RWPE1 (cell line): ENCODE results near the gene USP37.
A peak's percentile ranks its signal among the peaks of the same experiment; 100 is the strongest.

ENCODE experiments used
- CTCF ChIA-PET: fragments of 350-600 bp; sonication (Branson Sonifier 250); formaldehyde crosslinking; extraction: SDS; loops from one replicate; lab custom pipeline; 2021; lab: Yijun Ruan, JAX
- POLR2A ChIA-PET: fragments of 400-600 bp; formaldehyde crosslinking; extraction: SDS; loops from one replicate; lab custom pipeline; 2020; ENCODE audit warnings: antibody characterized with exemption; ENCODE audit not compliant: low non-redundant PET; lab: Yijun Ruan, JAX
- DNase-seq: peaks from one replicate; pipeline ENCODE4 v3.0.0; 2012; ENCODE audit warnings: low spot score
- H3K27ac ChIP-seq: fragments of 450-650 bp; 2 replicates; pipeline ENCODE4 v1.5.1; 2017
- TF ChIP-seq, protein P1 (sequence below): fragments of 450-650 bp; conservative IDR thresholded peaks from 2 replicates; pipeline ENCODE4 v1.5.1; 2017; ENCODE audit warnings: low read depth, mild to moderate bottlenecking

Gene USP37

DNA sequence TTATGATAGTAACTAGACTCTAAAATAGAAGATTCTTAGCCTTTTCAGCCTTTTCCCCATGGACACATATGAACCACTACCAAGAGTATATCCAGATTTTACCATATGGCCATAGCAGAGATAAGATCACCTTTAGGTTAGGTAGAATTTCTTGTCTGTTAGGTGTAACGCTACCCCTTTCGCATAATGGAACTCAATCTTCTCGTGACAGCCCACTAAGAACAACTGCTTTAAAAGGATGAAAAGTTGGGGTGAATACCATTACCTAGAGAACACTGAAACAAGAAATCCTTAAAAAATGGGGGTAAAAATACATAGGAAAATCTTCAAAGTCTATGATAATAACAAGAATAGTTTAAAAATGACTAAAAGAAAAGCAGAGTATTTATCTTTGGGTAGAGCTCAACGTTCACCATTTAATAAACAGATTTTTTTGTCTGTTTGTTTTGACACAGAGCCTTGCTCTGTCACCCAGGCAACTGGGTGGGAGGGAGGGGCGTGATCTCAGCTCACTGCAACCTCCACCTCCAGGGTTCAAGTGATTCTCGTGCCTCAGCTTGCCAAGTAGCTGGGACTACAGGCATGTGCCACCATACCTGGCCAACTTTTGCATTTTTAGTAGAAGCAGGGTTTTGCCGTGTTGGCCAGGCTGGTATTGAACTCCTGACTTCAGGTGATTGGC is 82.0 kb downstream of the USP37 start:
- TF ChIP-seq, protein P1, sequence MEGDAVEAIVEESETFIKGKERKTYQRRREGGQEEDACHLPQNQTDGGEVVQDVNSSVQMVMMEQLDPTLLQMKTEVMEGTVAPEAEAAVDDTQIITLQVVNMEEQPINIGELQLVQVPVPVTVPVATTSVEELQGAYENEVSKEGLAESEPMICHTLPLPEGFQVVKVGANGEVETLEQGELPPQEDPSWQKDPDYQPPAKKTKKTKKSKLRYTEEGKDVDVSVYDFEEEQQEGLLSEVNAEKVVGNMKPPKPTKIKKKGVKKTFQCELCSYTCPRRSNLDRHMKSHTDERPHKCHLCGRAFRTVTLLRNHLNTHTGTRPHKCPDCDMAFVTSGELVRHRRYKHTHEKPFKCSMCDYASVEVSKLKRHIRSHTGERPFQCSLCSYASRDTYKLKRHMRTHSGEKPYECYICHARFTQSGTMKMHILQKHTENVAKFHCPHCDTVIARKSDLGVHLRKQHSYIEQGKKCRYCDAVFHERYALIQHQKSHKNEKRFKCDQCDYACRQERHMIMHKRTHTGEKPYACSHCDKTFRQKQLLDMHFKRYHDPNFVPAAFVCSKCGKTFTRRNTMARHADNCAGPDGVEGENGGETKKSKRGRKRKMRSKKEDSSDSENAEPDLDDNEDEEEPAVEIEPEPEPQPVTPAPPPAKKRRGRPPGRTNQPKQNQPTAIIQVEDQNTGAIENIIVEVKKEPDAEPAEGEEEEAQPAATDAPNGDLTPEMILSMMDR = no peak
- peak overlapping the region; percentile 45 for H3K27ac ChIP-seq
- POLR2A ChIA-PET = no interaction called here
- no peak for DNase-seq
- CTCF ChIA-PET = no interaction called here

DNA sequence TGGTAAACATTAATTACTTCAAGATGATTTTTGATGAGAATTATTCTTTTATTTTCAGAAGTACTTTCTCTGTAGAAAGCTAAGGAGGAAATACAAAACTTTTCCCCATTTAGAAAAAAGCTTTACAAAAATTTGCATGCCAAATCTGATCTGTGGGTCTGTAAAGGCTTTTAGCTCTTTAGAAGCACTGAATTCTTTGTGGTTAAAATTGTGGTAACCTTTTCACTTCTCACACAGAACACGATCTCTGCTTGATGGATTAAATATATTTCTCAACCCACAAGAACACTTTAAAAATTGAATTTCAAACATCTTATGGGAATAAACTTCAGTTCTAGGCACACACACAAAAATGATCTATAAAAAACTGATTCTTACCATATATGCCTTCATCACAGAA is 85.5 kb downstream of the USP37 start:
- ChIA-PET POLR2A (interaction anchor here (0.5 kb wide), 1 partner anchor 185 kb away, joined by 4 read pairs; no protein-coding TSS in a partner anchor), CTCF (interaction anchor here (0.6 kb wide), 2 partner anchors 14 to 143 kb away, joined by 3 to 5 read pairs; no protein-coding TSS in a partner anchor)
- TF ChIP-seq, protein P1 = no peak
- no peak overlapping the region for H3K27ac ChIP-seq
- no peak for DNase-seq

DNA sequence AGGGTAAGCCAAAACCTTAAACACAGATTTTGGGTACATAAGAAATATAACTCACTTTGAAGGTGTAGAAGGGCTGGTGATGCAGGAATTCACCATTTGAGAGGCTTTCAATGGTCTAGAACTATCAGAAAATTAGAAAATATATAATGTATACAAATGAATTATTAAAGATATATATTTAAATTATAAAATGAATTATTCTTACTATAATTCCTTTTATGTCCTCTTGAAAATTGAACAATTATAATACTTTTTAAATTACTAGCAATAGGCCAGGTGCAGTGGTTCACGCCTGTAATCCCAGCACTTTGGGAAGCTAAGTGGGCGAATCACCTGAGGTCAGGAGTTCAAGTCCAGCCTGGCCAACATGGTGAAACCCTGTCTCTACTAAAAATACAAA is 88.6 kb downstream of the USP37 start:
- ChIA-PET POLR2A (no interaction called here), CTCF (interaction anchor here (0.7 kb wide), 1 partner anchor 31 kb away, joined by 3 read pairs; no protein-coding TSS in a partner anchor)
- DNase-seq = no peak
- H3K27ac ChIP-seq = no peak overlapping the region
- TF ChIP-seq, protein P1 = no peak

DNA sequence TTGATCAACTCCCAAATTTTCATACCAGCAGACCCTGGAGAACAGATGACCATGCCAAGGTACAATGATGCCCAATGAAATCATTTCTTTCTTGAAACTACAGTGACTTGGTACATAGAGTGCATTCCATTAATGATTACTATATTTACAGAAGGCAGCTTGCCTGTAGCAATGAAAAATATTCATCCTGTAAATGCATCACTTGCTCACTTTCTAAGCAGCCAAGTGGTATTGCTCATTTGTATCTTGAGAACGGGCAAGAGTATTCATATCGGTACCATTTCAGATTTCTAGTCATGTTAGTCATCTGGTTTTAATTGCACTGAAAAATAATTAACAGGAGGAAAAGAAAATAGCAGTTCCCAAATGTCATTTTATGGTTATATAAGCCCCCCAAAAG is 89.6 kb downstream of the USP37 start:
- no peak overlapping the region for H3K27ac ChIP-seq
- no peak for DNase-seq
- ChIA-PET POLR2A (no interaction called here), CTCF (no interaction called here)
- TF ChIP-seq, protein P1 = no peak

DNA sequence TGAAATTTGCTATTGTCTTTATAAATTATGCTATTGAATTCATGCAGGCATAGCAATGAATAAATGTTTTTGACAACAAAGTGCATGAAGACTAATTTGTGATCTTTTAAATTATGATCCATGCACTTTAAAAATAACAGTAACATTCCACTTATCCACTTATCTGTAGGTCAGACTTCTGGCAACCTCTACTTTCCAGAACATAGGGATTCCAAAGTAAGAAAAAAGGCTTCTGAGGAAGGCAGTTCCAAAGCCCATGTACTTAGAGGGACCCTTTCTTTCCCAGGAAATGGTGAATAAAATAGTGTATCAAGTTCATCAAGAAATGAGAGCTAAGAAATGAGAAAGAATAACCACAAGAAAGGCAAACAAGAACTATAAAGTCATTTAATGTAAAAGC is 90.9 kb downstream of the USP37 start:
- CTCF ChIA-PET = interaction anchor here (0.7 kb wide), 1 partner anchor 109 kb away, joined by 5 read pairs; no protein-coding TSS in a partner anchor
- POLR2A ChIA-PET = no interaction called here
- H3K27ac ChIP-seq = no peak overlapping the region
- DNase-seq = no peak
- TF ChIP-seq, protein P1 = no peak

DNA sequence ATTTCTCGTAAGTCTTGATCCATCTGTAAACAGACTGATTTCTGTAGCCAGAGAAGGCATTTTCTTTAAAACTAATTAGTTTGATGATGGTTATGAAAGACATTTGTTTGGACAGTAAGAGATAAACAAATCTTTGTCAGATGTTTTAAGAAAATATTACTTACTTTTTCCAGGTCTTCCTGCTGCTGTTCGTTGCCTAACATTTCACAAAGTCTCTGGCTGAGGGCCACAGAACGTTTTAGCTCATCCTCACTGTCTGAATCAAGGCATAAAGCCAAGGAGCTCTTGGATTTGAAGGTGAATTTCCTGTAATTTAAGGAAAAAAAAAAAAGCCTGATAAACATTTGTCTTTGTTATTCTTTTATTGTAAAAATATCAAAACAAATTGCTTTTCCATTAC is 91.5 kb downstream of the USP37 start:
- TF ChIP-seq, protein P1 = no peak
- ChIA-PET POLR2A (no interaction called here), CTCF (no interaction called here)
- H3K27ac ChIP-seq = no peak overlapping the region
- no peak for DNase-seq
